ENCODE data around the gene DUSP1.

Gene DUSP1

DNA sequence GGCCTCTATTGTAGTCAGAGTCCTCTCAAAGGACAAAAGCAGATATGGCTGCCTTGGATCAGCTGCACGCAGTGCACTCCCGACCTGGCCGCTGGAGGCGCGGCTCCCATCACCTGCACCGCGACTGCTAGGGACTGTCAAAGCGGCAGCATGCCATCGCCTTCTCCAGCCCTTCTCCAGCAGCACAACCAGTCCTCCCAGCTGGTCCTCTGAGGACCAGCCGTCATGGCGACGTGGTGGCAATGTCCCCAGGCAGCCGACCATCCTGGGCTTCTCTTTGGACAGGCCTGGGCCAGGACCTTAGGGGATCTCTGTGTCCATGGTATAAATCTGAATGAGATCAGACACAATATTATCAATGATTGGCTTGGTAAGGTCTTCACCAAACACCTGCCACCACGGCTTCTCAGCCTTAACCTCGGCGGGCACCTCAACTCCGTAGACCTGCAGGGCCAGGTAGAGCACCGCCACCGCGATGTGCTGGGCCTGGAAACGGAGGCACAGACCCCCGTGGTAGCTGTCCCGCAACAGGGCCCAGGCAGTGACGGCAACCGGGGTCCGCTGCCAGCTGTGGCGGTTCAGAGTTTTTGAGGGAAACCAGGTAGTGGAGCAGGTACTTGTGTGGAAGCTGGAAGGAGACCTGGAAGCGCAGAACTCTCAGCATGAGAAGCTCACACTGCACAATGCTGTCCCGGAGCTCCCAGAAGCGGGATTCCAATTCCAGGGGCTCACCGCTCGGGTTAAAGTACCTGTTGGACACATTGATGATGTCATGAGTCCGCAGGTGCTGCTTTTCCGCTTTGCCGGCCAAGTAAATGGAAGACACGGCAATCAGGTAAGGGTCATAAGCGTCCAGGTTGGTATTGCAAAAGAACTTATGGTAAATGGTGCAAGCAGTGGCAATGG is 8.5 kb downstream of the DUSP1 start:
- DNase-seq = no peak

DNA sequence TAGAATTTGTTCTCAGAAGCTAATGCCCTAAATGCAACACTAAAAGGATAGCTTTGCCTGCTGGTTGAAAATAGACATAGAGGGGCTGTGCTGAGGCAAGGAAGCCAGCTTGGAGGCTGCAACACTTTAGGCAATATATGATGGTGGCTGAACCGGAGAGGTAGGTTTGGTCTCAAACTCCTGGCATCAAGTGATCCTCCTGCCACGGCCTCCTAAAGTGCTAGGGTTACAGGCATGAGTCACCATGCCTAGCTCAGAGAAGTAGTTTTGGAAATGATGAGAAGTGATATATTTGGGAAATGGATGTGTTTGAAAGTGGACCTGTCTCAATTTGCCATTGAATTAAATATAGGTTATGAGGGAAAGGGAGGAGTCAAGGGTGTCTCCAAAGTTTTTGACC is 10.0 kb downstream of the DUSP1 start:
- no peak for DNase-seq

DNA sequence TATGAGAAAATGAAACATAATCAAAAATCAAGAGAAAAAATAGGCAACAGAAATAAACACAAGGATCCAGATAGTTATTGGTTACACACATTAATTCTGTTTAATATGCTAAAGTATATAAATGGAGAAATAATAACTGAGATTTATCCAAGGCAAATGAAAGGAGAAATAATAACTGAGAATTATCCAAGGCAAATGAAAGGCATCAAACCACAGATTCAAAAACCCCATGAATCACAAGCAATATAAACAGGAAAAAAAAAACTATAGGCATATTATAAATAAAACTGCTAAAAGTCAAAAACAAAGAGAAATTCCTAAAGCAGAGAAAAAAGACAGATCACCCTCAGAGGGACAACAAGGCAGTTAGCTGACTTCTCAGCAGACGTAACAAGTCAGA is 10.9 kb downstream of the DUSP1 start:
- DNase-seq = no peak

DNA sequence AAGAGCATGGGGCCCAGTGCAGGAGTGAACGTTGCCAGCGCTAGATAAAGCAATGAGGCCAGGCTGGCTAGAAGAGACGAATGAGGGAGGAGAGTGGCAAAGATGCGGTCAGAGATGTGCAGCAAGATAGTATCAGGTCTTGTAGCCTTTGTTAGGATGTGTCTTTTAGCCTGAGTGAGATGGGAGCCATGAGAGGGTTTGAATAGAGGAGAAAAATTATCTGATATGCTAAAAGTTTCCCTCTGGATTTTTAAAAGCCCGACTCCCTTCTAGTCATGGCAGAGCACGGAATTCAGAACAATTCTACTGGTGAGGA is 12.2 kb downstream of the DUSP1 start:
- DNase-seq = no peak

DNA sequence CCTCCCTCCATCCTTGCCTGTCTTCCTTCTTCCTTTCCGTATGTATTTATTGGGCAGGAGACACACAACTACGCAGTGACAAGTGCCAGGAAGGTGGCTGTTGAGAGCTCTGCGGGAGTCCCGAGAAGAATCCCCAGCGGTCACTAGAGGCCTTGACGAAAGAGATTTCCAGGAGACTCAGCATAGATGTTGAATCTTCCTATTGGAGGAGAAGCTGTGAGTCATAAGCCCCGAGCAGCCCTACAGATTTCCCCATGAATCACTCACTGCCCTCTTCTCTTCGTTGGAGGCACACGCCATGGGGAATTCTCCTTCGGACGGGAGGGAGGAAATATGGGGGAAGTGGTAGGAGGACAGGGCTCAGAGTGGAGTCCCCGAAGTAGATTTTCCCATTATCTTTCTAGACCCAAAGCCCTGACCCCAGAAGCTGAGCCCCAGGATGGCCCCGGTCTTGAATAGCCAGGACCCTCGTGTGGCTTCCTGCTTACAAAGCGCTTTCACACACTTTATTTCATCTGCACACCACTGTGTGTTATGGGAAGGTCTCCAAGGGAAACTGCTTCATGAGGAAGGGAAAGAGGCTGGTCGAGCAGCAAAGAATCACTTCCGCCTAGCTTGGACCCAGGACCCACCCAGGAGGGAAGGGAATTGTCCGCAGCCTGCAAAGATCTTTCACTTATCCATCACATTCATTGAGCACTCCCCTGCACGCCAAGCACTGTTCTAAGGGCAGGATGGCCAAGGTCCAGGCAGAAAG is 12.7 kb downstream of the DUSP1 start:
- DNase-seq = peak; percentile 91

DNA sequence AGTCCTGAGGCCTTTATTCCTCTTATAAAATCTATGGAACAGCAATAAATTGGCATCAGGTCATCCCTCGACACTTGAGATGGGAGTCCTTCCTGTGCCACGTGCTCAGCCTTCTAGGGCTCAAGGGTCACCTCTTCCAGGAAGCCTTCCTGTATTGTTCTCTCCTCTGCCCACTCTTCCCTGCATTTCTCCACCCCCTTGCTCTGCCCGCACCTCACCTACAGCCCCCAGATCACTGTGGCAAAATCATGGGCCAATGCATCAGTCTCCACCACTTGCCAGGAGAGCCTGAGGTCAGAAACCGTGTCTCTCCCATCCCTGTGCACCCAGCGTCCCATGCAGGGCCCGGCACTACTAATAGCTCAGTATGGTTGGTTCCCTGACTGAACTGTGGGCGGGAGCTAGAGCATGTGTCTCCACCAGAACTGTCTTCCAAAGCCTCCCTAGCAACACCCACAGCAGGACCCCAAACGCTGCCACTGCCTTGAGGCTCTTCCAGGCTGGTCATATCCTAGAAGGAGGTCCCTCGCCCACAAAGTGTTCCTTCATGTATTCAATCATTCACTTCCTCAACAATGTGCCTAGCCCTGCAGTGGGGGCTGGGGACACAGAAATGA is 13.5 kb downstream of the DUSP1 start:
- no peak for DNase-seq

DNA sequence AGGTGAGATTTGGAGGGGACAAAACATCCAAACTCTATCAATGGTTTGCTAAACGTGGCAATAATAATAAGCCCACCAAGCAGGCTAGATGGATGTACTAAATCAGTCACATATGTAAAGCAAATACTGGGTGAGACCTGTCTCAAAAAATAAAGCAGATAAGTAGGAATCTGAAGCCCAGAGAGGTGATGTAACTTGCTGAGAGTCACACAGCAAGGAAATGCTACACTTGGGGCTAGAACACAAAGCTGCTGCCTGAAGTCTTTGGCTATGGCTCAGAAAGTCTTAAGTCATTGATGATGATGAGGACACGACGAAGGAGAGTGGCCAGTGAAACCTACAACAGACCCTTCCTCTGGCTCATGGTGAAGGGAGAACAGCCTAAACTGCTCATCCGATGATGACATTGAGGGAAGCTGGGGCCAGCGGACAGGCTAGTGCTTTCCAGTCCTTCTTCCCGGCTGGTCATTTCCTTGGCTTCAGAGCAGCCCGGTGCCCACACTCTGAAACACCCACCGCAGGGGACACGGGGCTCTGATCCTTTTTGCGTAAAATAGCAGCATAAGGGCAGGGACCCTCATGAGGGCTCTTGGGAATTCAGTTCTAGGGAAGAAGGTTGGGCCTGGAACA is 14.1 kb downstream of the DUSP1 start:
- DNase-seq = no peak

DNA sequence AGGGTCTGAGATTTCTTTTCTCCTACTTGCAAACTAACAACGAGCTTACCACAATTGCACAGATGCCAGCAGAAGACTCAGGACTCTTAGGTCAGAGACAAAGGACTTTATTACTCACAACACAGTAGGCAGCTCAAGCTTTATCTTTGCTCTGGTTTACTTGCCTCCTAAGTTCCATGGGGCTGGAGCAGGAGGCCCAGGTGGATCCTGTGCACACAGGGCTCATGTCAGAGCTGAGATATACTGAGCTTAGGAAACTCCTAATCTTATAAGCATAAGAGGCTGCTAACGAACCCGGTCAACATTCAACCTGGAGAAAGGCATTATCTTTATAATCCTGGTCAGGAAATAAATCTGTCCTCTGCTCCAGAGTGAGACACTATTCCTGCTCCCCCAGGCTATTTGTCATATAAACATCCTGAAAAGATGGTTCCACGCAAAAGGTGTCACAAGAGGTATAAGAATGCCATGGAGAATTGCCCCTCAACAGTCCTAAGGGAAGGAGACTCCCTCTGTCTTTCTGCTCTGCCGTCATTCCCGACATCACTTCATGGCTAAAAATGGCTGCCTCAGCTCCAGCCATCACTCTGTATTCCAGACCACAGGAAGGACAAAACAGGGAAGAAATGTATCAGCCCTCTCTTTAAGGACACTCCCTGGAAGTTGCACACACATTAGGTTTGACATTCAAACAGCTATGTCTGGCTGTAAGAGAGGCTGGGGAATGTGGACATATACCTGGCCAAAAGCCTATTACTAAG is 16.2 kb downstream of the DUSP1 start:
- DNase-seq = no peak

DNA sequence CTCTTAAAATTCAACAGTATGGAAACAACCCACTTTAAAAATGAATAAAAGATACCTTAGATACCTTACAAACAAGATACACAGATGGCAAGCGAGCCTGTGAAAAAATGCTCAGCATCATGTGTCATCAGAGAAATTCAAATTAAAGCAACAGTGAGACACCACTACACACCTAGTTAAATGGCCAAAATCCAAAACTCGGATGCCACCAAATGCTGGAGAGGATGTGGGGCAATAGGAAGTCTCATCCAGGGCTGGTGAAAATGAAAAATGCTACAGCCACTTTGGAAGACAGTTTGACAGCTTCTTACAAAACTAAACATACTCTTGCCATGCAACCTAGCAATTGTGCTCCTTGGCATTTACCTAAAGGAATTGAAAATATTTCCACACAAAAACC is 17.9 kb downstream of the DUSP1 start:
- no peak for DNase-seq

DNA sequence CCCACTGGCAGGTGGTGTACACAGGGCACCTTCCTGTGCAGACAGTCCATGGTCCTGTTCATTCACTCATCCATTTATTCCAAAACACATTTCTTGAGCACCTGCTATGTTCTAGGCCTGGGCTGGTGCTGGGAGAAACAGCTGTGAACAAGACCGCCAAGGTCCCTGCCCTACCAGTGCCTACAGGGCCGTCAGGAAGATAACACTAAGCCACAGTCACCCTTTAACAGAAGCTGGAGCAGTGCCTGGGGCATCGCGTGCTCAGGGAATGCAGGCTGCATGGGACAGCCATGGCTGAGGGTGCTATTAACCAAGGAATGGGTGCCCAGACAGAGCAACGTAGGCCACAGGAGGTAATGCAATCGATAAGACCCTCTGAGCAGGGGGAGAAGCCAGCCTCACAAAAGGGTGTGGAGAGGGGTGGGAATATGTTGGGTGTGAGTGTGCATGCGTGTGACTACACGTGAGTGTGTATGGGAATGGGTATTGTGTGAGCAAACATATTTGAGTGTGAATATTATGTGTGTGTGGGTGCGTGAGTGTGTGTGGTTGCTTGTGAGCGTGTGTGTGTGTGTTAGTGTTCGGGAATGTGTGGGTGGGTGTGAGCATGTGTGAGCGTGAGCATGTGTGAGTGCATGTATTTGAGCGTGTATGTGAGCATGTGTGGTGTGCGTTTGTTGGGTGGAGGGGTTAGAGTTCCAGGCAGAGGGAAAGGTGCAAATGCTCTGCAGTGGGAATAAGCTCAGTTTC is 19.1 kb downstream of the DUSP1 start:
- no peak for DNase-seq

DNA sequence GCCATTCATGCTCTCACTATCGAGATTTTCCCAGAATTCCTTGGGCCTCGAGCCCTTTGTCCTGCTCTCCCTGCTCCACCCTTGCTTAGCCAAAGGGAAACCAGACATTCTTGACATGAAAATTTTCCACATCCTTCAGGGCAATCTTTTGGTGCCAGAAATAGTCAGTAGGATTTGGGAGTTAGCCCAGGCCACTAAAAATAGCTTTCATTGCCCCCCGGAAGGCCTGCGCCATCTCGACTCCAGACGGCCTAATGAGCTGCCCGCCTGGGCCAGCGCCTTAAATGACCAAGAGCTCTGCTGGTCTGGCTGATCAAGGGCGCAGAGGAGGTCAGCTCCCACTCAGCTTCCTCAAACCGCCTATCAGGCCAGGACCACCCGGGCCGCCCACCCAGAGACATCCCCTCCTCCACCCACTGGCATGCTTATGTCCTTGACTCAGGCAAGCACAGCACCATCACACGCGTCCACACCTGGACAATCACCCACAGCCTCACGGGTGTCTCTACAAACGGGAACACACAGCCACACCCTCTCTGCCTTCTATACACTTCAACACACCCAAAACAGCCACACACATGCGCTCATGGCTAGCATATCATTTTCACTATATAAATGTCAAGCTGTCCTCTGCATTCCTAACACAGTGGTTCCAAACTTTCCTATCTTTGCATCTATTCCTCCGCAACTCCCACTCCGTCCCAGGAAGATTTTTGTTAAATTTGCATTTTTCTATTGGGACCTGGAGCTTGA is 20.9 kb downstream of the DUSP1 start:
- no peak for DNase-seq

DNA sequence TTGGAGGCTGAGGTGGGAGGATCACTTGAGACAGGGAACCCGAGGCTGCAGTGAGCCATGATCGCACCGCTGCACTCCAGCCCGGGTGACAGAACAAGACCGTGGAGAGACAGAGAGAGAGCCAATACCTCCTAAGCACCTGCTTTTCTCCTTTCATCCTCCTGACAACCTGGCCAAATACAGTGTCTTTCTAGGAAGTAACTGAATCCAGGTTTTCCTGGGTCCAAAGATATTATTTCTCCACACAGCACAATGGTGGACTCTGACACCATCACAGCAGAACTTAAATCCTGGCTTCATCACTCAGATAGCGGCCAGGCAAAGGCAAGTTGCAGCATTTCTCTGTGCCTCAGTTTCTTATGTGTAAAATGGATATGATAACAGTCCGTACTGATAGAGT is 21.9 kb downstream of the DUSP1 start:
- DNase-seq = no peak

DNA sequence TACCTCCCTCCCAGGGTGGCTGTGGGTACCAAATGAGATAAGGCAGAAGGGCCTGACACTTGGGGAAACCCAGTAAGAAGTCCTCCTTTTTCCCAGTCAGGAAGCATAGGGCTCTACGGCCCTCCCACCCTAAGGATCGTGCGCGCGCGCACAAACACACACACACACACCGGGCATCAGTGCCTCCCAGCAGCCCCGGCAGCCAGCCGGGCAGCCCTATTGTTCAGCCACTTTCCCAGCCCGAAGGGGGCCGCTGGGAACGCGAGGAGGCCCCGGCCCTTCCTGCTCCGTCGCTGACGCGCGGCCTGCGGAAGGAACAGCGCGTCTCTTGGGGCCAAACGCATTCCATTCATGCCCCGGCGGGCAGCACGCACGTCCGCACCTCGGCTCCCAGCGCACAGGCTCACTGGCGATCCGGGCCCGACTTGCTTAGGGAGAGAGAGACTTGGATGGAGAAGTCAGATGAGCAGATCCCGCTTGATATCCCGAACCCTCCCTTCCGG is 22.6 kb downstream of the DUSP1 start:
- peak; percentile 52 for DNase-seq

DNA sequence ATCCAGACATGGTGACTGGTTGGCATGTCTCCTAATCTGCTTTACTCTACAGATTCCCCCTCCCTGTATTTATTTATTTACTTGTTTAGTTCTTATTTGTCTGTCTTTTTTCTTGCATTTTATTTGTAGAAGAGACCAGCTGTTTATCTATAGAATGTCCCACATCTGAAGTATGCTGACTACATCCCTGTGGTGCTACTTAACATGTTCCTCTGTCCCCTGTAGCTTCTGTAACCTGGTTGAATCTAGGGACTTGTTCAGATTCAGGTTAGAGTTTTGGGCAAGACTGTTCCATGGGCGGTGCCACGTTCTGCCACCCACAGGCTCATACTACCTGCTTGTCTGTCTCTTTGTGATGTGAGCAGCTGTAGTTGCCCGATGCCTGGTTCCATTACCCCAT is 23.5 kb downstream of the DUSP1 start:
- no peak for DNase-seq

DNA sequence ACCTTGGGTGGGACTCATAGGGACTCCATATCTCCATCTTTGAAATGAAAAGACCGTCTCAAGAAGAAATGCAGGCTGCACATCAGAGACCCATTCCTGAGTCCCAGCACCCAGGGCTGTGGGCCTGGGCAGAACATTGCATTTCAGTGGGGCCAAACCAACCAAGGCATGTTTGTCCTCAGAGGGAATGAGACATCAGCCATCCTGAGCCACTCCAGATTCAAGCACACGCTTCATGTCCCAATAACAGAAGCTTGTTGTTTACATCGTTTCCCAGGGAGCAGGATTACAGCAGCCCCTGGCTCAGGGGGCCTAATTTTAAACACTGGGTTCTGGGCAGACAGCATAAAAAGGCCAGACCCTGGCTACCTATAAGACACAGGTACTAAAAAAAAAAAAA is 24.3 kb downstream of the DUSP1 start:
- DNase-seq = no peak

DNA sequence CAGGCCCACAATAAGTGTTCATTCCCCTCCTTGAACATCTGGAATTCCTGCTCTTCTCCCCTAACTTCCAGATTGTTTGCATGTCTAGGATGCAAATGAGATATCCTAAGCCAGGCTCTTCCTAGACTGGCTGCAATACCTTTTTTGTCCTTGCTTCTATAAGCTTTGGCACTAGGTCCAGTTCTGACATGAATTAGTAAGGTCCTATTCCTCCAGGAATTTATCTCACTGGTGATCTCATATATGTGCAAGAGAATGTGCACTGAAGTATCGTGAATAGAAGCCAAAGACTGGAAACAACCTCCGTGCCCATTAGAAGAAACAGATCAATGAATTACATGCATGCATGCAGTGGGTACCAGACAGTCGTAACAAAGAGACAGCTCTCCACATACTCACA is 25.2 kb downstream of the DUSP1 start:
- DNase-seq = no peak

DNA sequence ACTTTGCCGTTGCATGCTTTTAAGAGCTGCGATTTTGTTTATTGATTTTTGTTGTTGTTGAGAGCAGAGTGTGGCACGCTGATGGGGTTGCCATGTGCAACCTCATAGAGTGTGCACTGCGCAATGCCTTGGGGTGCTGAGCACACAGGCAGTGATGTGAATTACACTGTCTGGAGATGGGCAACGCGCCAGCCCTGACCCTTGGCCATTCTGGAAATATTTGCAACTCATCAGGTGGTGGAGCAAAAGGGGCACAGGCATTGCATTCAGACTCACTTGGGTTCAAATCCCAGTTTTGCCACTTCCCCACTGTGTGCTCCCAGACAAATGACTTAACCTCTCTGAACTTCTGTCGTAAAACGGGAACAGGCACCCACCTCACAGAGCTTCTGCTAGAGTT is 25.6 kb downstream of the DUSP1 start:
- DNase-seq = no peak

DNA sequence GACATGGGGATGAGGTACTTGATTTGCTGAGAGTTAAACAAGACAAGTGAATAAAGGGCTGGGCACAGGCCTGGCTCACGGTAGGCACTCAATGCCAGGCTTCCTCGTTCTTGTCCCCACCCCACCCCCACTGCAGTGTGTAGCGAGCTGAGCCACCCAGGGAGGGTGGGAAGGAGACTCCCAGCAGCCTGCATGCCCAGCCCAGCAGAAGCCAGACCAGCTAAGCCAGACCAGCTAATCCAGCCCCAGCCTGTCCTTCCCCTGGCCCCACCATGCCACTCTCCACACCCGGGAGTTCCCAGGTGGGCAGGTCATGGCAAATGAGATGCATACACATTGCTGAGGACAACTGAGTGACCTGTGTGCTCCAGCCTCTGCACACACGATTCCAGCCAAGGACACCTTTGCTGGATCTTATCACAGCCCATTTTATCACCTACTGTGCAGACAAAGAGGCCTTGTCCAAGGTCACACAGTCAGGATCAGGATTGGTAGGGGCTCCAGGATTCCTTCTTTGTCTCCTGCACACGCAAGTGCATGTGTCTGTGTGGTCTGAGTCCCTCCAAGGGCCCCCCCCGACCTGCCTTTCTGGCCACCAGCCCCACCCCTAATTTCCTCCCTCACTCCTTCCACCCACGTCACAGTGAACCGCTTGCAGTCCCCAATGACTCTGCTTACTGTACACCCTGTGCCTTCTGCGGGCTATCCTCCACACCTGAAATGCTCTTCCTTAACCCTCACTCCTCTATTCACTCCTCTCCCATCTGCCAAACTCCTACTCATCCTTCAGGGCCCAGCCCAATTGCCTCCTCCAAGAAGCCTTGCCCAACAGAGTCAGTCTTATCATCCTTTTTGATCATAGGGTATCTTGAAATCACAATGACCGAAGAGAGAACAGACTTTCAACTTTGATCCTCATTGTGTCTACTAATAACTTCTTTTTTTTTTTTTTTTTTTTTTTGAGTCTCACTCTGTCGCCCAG is 26.6 kb downstream of the DUSP1 start:
- DNase-seq = no peak

DNA sequence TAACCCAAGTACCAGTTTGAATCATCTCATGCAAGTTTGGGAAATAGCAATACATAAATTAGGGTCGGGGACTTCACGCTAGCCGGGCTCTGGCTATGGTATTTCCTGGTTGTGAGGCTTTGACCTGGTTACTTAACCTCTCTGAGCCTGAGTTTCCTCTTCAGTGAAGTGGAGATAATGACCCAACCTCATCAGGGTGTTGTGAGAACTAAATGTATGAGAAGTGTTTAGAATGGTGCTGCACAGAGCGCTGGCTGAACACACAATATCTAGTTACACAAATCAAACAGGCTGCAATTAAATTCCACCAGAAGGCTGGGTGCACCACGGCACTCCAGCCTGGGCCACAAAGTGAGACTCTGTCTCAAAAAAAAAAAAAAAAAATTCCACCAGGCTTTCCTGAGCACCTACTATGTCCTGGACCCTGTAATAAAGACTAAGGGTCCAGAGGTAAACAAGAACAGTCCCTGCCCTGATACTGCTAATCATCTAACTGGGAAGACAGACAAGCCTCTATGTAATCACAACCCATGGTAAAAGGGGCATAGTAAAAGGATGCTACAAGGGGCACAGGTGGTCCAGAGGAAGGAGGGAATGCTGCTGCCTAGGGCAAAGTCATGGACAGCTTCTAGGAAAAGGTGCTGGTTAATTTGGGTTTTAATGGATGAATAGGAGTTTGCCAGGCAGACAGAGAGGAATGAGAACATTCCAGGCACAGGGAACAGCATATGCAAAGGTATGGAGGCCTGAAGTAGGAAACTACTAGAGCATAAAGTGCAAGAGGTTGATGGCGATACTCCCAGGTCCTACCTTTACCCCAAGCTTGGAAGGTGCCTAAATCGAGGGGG is 27.7 kb downstream of the DUSP1 start:
- no peak for DNase-seq
